ENCODE results near the gene CPA2.

The CPA2 gene

DNA sequence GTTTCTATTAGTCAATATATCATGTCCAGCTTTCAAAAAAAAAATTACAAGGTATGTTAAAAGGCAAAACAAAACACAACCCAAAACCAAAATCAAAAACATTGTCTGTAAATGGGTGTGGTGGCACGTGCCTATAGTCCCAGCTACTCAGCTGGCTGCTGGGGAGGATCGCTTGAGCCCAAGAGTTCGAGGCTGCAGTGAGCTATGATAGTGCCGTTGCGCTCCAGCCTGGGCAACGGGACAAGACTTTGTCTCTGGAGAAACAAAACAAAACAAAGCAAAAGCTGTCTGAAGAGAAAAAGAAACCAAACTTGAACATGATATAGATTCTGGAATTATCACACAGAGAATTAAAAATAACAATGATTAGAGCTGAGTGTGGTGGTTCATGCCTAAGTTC is 67.6 kb downstream of the CPA2 start:
- no peak overlapping the region for H3K9ac ChIP-seq (ENCODE audit: insufficient read length, low read depth)
- H3K4me1 ChIP-seq (ENCODE audit: insufficient read depth, insufficient read length): peaks cover 6% of the 10 kb centered on the region
- no peak overlapping the region for H3K4me3 ChIP-seq (ENCODE audit: insufficient read length, low read depth)
- DNase-seq (ENCODE audit: low read depth, low spot score): no peak
- no peaks in the 10 kb centered on the region for H3K9me3 ChIP-seq (ENCODE audit: insufficient read depth, low read length)
- TF ChIP-seq SUZ12 (IDR thresholded peaks at IDR 0.05; ENCODE audit: extremely low read depth, insufficient read depth, insufficient read length) (no peak), ZNF274 (IDR thresholded peaks at IDR 0.05; ENCODE audit: low read depth, low read length) (no peak), YY1 (IDR thresholded peaks at IDR 0.05; ENCODE audit: insufficient read depth, insufficient read length) (no peak)
- no peaks in the 10 kb centered on the region for H3K27me3 ChIP-seq (ENCODE audit: insufficient read depth, insufficient read length)
- no peaks in the 10 kb centered on the region for H3K36me3 ChIP-seq (ENCODE audit: insufficient read depth, insufficient read length, low read length)

DNA sequence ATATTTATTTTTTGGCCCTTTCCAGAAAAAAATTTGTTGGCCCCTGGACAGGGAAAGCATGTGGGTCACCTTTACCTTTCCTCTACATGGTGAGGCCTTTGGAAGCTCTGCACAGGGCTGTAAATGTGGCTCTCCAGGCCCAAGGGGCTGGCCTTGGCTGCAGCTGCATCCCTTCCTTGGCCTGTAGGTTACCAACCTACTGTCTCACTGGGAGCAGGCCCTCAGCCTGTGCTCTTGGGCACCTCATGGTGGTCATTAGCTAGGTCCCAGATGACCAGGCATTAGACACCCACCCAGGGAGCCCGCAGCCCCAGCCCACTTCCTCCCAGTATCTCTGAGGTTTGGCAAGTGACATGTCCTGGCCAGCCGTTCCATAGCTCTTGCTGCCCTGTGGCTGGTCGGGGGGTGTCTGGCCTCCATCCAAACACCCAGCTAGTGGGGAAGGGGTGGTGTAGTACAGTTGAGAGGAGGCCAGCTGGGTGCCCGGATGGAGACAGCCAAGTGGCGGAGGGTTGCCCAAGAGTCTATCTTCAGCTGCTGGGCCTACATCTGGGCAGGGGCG is 70.8 kb downstream of the CPA2 start:
- no peak for TF ChIP-seq SUZ12 (IDR thresholded peaks at IDR 0.05; ENCODE audit: extremely low read depth, insufficient read depth, insufficient read length)
- no peak for TF ChIP-seq ZNF274 (IDR thresholded peaks at IDR 0.05; ENCODE audit: low read depth, low read length)
- no peak for TF ChIP-seq YY1 (IDR thresholded peaks at IDR 0.05; ENCODE audit: insufficient read depth, insufficient read length)
- H3K4me3 ChIP-seq (ENCODE audit: insufficient read length, low read depth): no peak overlapping the region
- H3K36me3 ChIP-seq (ENCODE audit: insufficient read depth, insufficient read length, low read length): no peaks in the 10 kb centered on the region
- no peaks in the 10 kb centered on the region for H3K9me3 ChIP-seq (ENCODE audit: insufficient read depth, low read length)
- peaks cover 4% of the 10 kb centered on the region for H3K4me1 ChIP-seq (ENCODE audit: insufficient read depth, insufficient read length)
- H3K9ac ChIP-seq (ENCODE audit: insufficient read length, low read depth): no peak overlapping the region
- H3K27me3 ChIP-seq (ENCODE audit: insufficient read depth, insufficient read length): no peaks in the 10 kb centered on the region
- no peak for DNase-seq (ENCODE audit: low read depth, low spot score)

DNA sequence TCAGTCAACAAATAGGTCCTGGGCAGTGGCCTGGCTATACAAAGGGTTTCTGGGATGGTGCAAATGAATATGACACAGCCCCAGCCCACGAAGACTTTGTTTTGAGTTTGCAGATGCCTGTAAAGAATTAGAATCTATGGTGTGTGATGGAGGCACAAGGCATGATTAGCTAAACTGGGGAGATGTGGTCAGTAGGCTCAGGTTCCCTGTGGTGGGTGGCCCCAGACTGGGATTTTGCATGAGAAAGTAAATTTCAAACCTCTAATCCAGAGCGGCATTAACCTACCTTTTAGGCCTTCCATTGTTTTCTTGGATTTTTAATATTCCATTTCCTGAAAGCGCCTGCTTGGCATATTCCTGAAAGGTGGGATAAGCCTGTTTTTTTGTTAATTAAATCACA is 71.6 kb downstream of the CPA2 start:
- H3K4me3 ChIP-seq (ENCODE audit: insufficient read length, low read depth): no peak overlapping the region

More for the DNA sequence above, 71.6 kb downstream of the CPA2 start:
- DNase-seq (ENCODE audit: low read depth, low spot score): no peak
- no peak for TF ChIP-seq ZNF274 (IDR thresholded peaks at IDR 0.05; ENCODE audit: low read depth, low read length)
- no peak for TF ChIP-seq SUZ12 (IDR thresholded peaks at IDR 0.05; ENCODE audit: extremely low read depth, insufficient read depth, insufficient read length)
- no peak for TF ChIP-seq YY1 (IDR thresholded peaks at IDR 0.05; ENCODE audit: insufficient read depth, insufficient read length)
- no peaks in the 10 kb centered on the region for H3K9me3 ChIP-seq (ENCODE audit: insufficient read depth, low read length)
- H3K36me3 ChIP-seq (ENCODE audit: insufficient read depth, insufficient read length, low read length): no peaks in the 10 kb centered on the region
- H3K9ac ChIP-seq (ENCODE audit: insufficient read length, low read depth): no peak overlapping the region
- H3K4me1 ChIP-seq (ENCODE audit: insufficient read depth, insufficient read length): peaks cover 4% of the 10 kb centered on the region
- H3K27me3 ChIP-seq (ENCODE audit: insufficient read depth, insufficient read length): no peaks in the 10 kb centered on the region
